HCT116 (cell line): ENCODE data around the gene CAV1. TPM values are rescaled to one million over a fixed set of nuclear protein-coding genes. Genes with fewer than 3 reads are reported as not detected.
A peak's percentile ranks its signal among the peaks of the same experiment; 100 is the strongest.

Source experiments
- ATAC-seq: fragments of 200-7000 bp; cut with Tn5 transposase; 2 replicates; pipeline ENCODE4 v1.9.1; 2020; ENCODE audit warnings: mild to moderate bottlenecking, moderate library complexity
- BruUV-seq: library from RNA; stranded (reverse); fragments of 400-500 nt; replicated peaks from 2 replicates; lab custom pipeline; 2021; lab: Mats Ljungman, UMichigan
- CTCF ChIA-PET: fragments of 300-600 bp; sonication (Branson Sonifier 250); formaldehyde crosslinking; loops from one replicate; lab custom pipeline; 2021; ENCODE audit warnings: antibody characterized with exemption; lab: Charles Lee
- POLR2A ChIA-PET: fragments of 300-600, 350-600 bp; sonication (Branson Sonifier 250); formaldehyde crosslinking; loops from one replicate; lab custom pipeline; 2021; ENCODE audit warnings: antibody characterized with exemption; lab: Charles Lee
- RAD21 ChIA-PET, 2 experiments: fragments of 300-600 bp; sonication (Branson Sonifier 250); formaldehyde crosslinking; loops; one replicate each; lab custom pipeline; 2023; ENCODE audit warnings: low total read pairs in 2 of 2; ENCODE audit not compliant: uncharacterized antibody in 2 of 2, unreplicated experiment in 2 of 2, low non-redundant PET in 1 of 2; lab: Charles Lee
- DNase-seq: peaks from one replicate; pipeline ENCODE4 v3.0.0-alpha.2; 2010; ENCODE audit warnings: low read depth, low spot score
- H2AFZ ChIP-seq: fragments of 200-600 bp; shearing (Covaris generic), sonication (generic); 2 replicates; pipeline ENCODE4 v1.6.1; 2017; ENCODE audit warnings: low read depth, mixed run types, mixed read lengths, antibody characterized with exemption, low read length; ENCODE audit not compliant: poor library complexity, severe bottlenecking
- H3K27ac ChIP-seq: 2 replicates; pipeline ENCODE4 v1.5.1; 2012; ENCODE audit warnings: low read depth, low read length
- H3K27me3 ChIP-seq: fragments of 200-600 bp; sonication (generic); 2 replicates; pipeline ENCODE4 v1.6.1; 2016; ENCODE audit warnings: mixed run types, low read length, mixed read lengths; ENCODE audit not compliant: insufficient read depth
- H3K36me3 ChIP-seq, 2 experiments: fragments of 200-500 bp in 1 of 2; fragments of 200-600 bp in 1 of 2; sonication (Bioruptor generic) in 1 of 2; sonication (generic) in 1 of 2; 2 replicates each; pipeline versions ENCODE4 v1.5.1 to v1.6.1; 2014 to 2016; ENCODE audit warnings: low read length in 2 of 2, inconsistent platforms in 1 of 2, mixed read lengths in 1 of 2, mixed run types in 1 of 2; ENCODE audit not compliant: insufficient read depth in 2 of 2, control insufficient read depth in 1 of 2
- H3K4me1 ChIP-seq, 2 experiments: fragments of 200-600 bp in 1 of 2; sonication (generic) in 1 of 2; 2 replicates each; pipeline versions ENCODE4 v1.5.1 to v1.6.1; 2012 to 2017; ENCODE audit warnings: low read length in 2 of 2, inconsistent platforms in 1 of 2, mild to moderate bottlenecking in 1 of 2, mixed read lengths in 1 of 2, mixed run types in 1 of 2, moderate library complexity in 1 of 2; ENCODE audit not compliant: insufficient read depth in 2 of 2, control insufficient read depth in 1 of 2
- H3K4me2 ChIP-seq: fragments of 200-600 bp; sonication (generic); 2 replicates; pipeline ENCODE4 v1.6.1; 2017; ENCODE audit warnings: mixed run types, low read length, mixed read lengths
- H3K4me3 ChIP-seq, 2 experiments: fragments of 200-600 bp in 1 of 2; sonication (generic) in 1 of 2; replicated peaks in 1 of 2; 2 replicates each; pipeline ENCODE4 v1.5.1; 2011 to 2016; ENCODE audit warnings: low read length in 2 of 2, control low read depth in 1 of 2, low read depth in 1 of 2, mild to moderate bottlenecking in 1 of 2, mixed read lengths in 1 of 2, mixed run types in 1 of 2
- H3K79me2 ChIP-seq: fragments of 200-600 bp; sonication (generic); 2 replicates; pipeline ENCODE4 v1.6.1; 2017; ENCODE audit warnings: mild to moderate bottlenecking, mixed run types, low read length, moderate library complexity, mixed read lengths; ENCODE audit not compliant: insufficient read depth
- H3K9ac ChIP-seq: fragments of 200-600 bp; sonication (generic); 2 replicates; pipeline ENCODE4 v1.6.1; 2016; ENCODE audit warnings: low read length, mixed read lengths
- H3K9me2 ChIP-seq: fragments of 200-600 bp; sonication (generic), shearing (Covaris generic); 2 replicates; pipeline ENCODE4 v1.6.1; 2017; ENCODE audit warnings: mixed run types, mild to moderate bottlenecking, moderate library complexity; ENCODE audit not compliant: insufficient read depth
- H3K9me3 ChIP-seq, 2 experiments: fragments of 200-500 bp in 1 of 2; fragments of 200-600 bp in 1 of 2; sonication (Bioruptor generic) in 1 of 2; sonication (generic) in 1 of 2; 2 replicates each; pipeline ENCODE4 v1.6.1; 2014 to 2017; ENCODE audit warnings: low read length in 2 of 2, mixed read lengths in 2 of 2, inconsistent platforms in 1 of 2, low read depth in 1 of 2, mild to moderate bottlenecking in 1 of 2, mixed run types in 1 of 2, moderate library complexity in 1 of 2; ENCODE audit not compliant: control insufficient read depth in 1 of 2, insufficient read depth in 1 of 2
- H4K20me1 ChIP-seq: fragments of 200-600 bp; sonication (generic), shearing (Covaris generic); 2 replicates; pipeline ENCODE4 v1.6.1; 2017; ENCODE audit warnings: mixed run types, mild to moderate bottlenecking, moderate library complexity; ENCODE audit not compliant: insufficient read depth
- CBX3 ChIP-seq: IDR thresholded peaks from 2 replicates; pipeline ENCODE4 v1.6.1; 2012; ENCODE audit warnings: low read depth
- CEBPB ChIP-seq: IDR thresholded peaks from 2 replicates; pipeline ENCODE4 v1.6.1; 2012; ENCODE audit warnings: low read depth
- EGR1 ChIP-seq: IDR thresholded peaks from 2 replicates; pipeline ENCODE4 v1.6.1; 2012; ENCODE audit warnings: low read depth
- ELF1 ChIP-seq: IDR thresholded peaks from 2 replicates; pipeline ENCODE4 v1.6.1; 2012; ENCODE audit warnings: low read depth, borderline replicate concordance
- EZH2phosphoT487 ChIP-seq: fragments of 200-600 bp; IDR thresholded peaks from 2 replicates; pipeline ENCODE4 v1.6.1; 2018; ENCODE audit warnings: antibody characterized with exemption, borderline replicate concordance
- FOSL1 ChIP-seq: IDR thresholded peaks from 2 replicates; pipeline ENCODE4 v1.6.1; 2012; ENCODE audit warnings: low read depth
- JUND ChIP-seq: IDR thresholded peaks from 2 replicates; pipeline ENCODE4 v1.6.1; 2012
- POLR2A ChIP-seq: IDR thresholded peaks from 2 replicates; pipeline ENCODE4 v1.7.0; 2011; ENCODE audit warnings: borderline replicate concordance; ENCODE audit not compliant: insufficient read depth, insufficient read length; ENCODE audit errors: extremely low read depth
- POLR2AphosphoS5 ChIP-seq: IDR thresholded peaks from 2 replicates; pipeline ENCODE4 v1.6.1; 2011; ENCODE audit warnings: mild to moderate bottlenecking, low read depth, low read length, moderate library complexity
- RAD21 ChIP-seq: IDR thresholded peaks from 2 replicates; pipeline ENCODE4 v1.6.1; 2012; ENCODE audit warnings: low read depth, mild to moderate bottlenecking
- SIN3A ChIP-seq: IDR thresholded peaks from 2 replicates; pipeline ENCODE4 v1.6.1; 2012; ENCODE audit warnings: low read depth
- SRF ChIP-seq: IDR thresholded peaks from 2 replicates; pipeline ENCODE4 v1.6.1; 2012; ENCODE audit warnings: low read depth
- TCF7L2 ChIP-seq: IDR thresholded peaks from 2 replicates; pipeline ENCODE4 v1.7.0; 2011; ENCODE audit warnings: borderline replicate concordance, inconsistent platforms; ENCODE audit not compliant: insufficient read depth, insufficient read length; ENCODE audit errors: extremely low read depth
- YY1 ChIP-seq: IDR thresholded peaks from 2 replicates; pipeline ENCODE4 v1.6.1; 2011; ENCODE audit warnings: low read length, low read depth, moderate library complexity, mild to moderate bottlenecking; ENCODE audit not compliant: insufficient replicate concordance; ENCODE audit errors: extremely low read depth
- ZNF274 ChIP-seq: fragments of 200-500 bp; sonication (Bioruptor generic); IDR thresholded peaks from 2 replicates; pipeline ENCODE4 v1.6.1; 2014; ENCODE audit warnings: mild to moderate bottlenecking, low read depth, low read length, inconsistent platforms
- intact Hi-C: fragments of 100-400 bp; cut with micrococcal nuclease; formaldehyde crosslinking; loops from 2 replicates; pipeline ENCODE4 v1.10.0; 2022
- total RNA-seq: library from RNA; stranded (reverse); gene quantifications from one replicate; pipeline ENCODE4 v1.2.1, GENCODE V29; 2021; ENCODE audit not compliant: unreplicated experiment
- TF ChIP-seq, protein P1 (sequence below): IDR thresholded peaks from 2 replicates; pipeline ENCODE4 v1.6.1; 2011; ENCODE audit warnings: mild to moderate bottlenecking, low read length, moderate library complexity; ENCODE audit not compliant: insufficient replicate concordance; ENCODE audit errors: extremely low read depth

Gene CAV1
- total RNA-seq, 1 experiment from 2014 or later: 298 TPM

DNA sequence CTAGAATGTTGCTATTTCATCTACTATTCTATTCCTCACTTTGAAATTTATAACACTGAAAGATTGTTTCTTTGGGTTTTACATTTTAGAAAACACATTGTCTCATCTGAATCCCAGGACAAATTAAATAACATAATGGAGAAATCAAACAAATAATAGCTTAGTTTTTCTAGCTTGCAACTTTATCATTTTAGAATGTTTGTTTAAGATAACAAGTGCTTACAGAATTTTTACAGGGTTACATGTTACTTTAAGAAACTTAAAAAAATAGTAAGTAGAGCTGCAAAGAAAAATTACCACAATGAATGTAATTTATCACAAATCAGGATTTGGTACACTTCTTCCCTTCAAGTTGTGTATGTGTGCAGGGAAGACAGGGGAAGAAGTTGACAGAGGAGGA, 14.0 kb upstream of the CAV1 start:
- no TSS peak for BruUV-seq
- Histone ChIP-seq H3K9ac (peak overlapping the region; percentile 61), H3K27ac (peak overlapping the region; percentile 96), H3K4me3 (peak overlapping the region in 1 of 2 experiments; percentile 48; a peak in 1 of 4 replicates), H3K9me2 (no peaks in the 10 kb centered on the region), H2AFZ (no peak overlapping the region), H3K79me2 (peaks cover 14% of the 10 kb centered on the region), H3K4me1 (peaks cover 49 to 76% of the 10 kb centered on the region in 2 experiments), H3K36me3 (peaks cover 8 to 22% of the 10 kb centered on the region in 2 experiments), H3K9me3 (no peaks in the 10 kb centered on the region)
- intact Hi-C loops: loop anchor here (5.0 kb wide), 1 partner anchor 48 kb away; no protein-coding TSS in a partner anchor
- TF ChIP-seq EGR1: no peak
- no peak for TF ChIP-seq ELF1
- no peak for TF ChIP-seq RAD21
- TF ChIP-seq EZH2phosphoT487: no peak
- no peak for TF ChIP-seq SIN3A
- no peak for TF ChIP-seq YY1
- TF ChIP-seq FOSL1: no peak
- TF ChIP-seq, protein P1, sequence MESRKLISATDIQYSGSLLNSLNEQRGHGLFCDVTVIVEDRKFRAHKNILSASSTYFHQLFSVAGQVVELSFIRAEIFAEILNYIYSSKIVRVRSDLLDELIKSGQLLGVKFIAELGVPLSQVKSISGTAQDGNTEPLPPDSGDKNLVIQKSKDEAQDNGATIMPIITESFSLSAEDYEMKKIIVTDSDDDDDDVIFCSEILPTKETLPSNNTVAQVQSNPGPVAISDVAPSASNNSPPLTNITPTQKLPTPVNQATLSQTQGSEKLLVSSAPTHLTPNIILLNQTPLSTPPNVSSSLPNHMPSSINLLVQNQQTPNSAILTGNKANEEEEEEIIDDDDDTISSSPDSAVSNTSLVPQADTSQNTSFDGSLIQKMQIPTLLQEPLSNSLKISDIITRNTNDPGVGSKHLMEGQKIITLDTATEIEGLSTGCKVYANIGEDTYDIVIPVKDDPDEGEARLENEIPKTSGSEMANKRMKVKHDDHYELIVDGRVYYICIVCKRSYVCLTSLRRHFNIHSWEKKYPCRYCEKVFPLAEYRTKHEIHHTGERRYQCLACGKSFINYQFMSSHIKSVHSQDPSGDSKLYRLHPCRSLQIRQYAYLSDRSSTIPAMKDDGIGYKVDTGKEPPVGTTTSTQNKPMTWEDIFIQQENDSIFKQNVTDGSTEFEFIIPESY: no peak
- no peak for TF ChIP-seq CEBPB
- TF ChIP-seq CBX3: no peak
- TF ChIP-seq JUND: no peak
- TF ChIP-seq TCF7L2: no peak
- no peak for TF ChIP-seq ZNF274
- TF ChIP-seq SRF: no peak
- no peak for TF ChIP-seq POLR2AphosphoS5
- TF ChIP-seq POLR2A: no peak
- TF ChIP-seq, all 23 proteins: peak for 0
- ATAC-seq (no peak), DNase-seq (no peak)
- RAD21 ChIA-PET: no interaction called here
- Histone ChIP-seq H3K4me2 (peak overlapping the region; percentile 75), H3K27me3 (no peaks in the 10 kb centered on the region), H4K20me1 (no peaks in the 10 kb centered on the region)
- CTCF ChIA-PET: no interaction called here
- POLR2A ChIA-PET: interaction anchor here (1.0 to 2.7 kb wide), 3 partner anchors 9 to 68 kb away, joined by 3 to 7 read pairs (median 6); partner anchors contain the start of gene CAV2
